Measurements from ENCODE around the gene CHI3L1. TPM values are rescaled to one million over a fixed set of nuclear protein-coding genes. Genes with fewer than 3 reads are reported as not detected.

Gene CHI3L1
- total and polyA plus RNA-seq, 10 of the 15 experiments (the other 5 are each of a cell fraction or from before 2014, with no cell fraction given), result 0.10 to 1.7 (median 0.39) TPM

GRCh38 chr1:203219171-203219570 is 32.7 kb upstream of the CHI3L1 start (continued):
- TF ChIP-seq CHD1 (IDR thresholded peaks at IDR 0.05; ENCODE audit: low read depth, low read length), result no peak
- TF ChIP-seq, protein P1, sequence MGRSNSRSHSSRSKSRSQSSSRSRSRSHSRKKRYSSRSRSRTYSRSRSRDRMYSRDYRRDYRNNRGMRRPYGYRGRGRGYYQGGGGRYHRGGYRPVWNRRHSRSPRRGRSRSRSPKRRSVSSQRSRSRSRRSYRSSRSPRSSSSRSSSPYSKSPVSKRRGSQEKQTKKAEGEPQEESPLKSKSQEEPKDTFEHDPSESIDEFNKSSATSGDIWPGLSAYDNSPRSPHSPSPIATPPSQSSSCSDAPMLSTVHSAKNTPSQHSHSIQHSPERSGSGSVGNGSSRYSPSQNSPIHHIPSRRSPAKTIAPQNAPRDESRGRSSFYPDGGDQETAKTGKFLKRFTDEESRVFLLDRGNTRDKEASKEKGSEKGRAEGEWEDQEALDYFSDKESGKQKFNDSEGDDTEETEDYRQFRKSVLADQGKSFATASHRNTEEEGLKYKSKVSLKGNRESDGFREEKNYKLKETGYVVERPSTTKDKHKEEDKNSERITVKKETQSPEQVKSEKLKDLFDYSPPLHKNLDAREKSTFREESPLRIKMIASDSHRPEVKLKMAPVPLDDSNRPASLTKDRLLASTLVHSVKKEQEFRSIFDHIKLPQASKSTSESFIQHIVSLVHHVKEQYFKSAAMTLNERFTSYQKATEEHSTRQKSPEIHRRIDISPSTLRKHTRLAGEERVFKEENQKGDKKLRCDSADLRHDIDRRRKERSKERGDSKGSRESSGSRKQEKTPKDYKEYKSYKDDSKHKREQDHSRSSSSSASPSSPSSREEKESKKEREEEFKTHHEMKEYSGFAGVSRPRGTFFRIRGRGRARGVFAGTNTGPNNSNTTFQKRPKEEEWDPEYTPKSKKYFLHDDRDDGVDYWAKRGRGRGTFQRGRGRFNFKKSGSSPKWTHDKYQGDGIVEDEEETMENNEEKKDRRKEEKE (IDR thresholded peaks at IDR 0.05), result no peak
- TF ChIP-seq CBFB (IDR thresholded peaks at IDR 0.05; ENCODE audit: low read depth), result no peak
- no peak for TF ChIP-seq CREM (IDR thresholded peaks at IDR 0.05; ENCODE audit: low read depth)
- TF ChIP-seq RFX5 (IDR thresholded peaks at IDR 0.05; ENCODE audit: low read depth, low read length), result no peak
- TF ChIP-seq HCFC1 (IDR thresholded peaks at IDR 0.05; ENCODE audit: low read length), result no peak
- no peak for TF ChIP-seq SMC3 (IDR thresholded peaks at IDR 0.05; ENCODE audit: borderline replicate concordance, low read length)
- no peak for TF ChIP-seq RELB (IDR thresholded peaks at IDR 0.05; ENCODE audit: low read depth)
- TF ChIP-seq IKZF1 (conservative IDR thresholded peaks at IDR 0.05), result no peak
- TF ChIP-seq CHD4 (IDR thresholded peaks at IDR 0.05), result no peak

All from GM12878 (cell line).